Duodenal mucosa (tissue), 2 donors: ENCODE results near the gene PRSS8.

Source experiments
- H3K27ac ChIP-seq: one replicate; pipeline ENCODE4 v1.7.0; 2013; ENCODE audit warnings: low read depth, low read length
- H3K27me3 ChIP-seq, 2 donors: one replicate each; pipeline ENCODE4 v1.7.0; 2013; ENCODE audit warnings: low read length in 2 of 2, control low read depth in 1 of 2; ENCODE audit not compliant: insufficient read depth in 2 of 2, control insufficient read depth in 1 of 2
- H3K36me3 ChIP-seq, 2 donors: one replicate each; pipeline ENCODE4 v1.7.0; 2013; ENCODE audit warnings: low read length in 2 of 2, control low read depth in 1 of 2; ENCODE audit not compliant: insufficient read depth in 2 of 2, control insufficient read depth in 1 of 2
- H3K4me1 ChIP-seq, 2 donors: one replicate each; pipeline ENCODE4 v1.7.0; 2013; ENCODE audit warnings: low read length in 2 of 2, control low read depth in 1 of 2; ENCODE audit not compliant: insufficient read depth in 2 of 2, control insufficient read depth in 1 of 2
- H3K4me3 ChIP-seq, 2 donors: one replicate each; pipeline ENCODE4 v1.7.0; 2013; ENCODE audit warnings: low read length in 2 of 2, low read depth in 1 of 2
- H3K9ac ChIP-seq, 2 donors: one replicate each; pipeline ENCODE4 v1.7.0; 2013; ENCODE audit warnings: low read length in 2 of 2, low read depth in 1 of 2
- H3K9me3 ChIP-seq, 2 donors: one replicate each; pipeline ENCODE4 v1.7.0; 2013; ENCODE audit warnings: low read length in 2 of 2, control low read depth in 1 of 2; ENCODE audit not compliant: control insufficient read depth in 1 of 2

The PRSS8 gene

GRCh38 chr16:31082368-31083045 lies 53.0 kb downstream of the PRSS8 start:
- Histone ChIP-seq H3K36me3 (peaks cover 28 to 69% of the 10 kb centered on the region in 2 donors), H3K9ac (no peak overlapping the region), H3K27me3 (no peaks in the 10 kb centered on the region), H3K27ac (no peak overlapping the region), H3K4me3 (no peak overlapping the region), H3K9me3 (no peaks in the 10 kb centered on the region), H3K4me1 (peaks cover 0 to 4% of the 10 kb centered on the region in 2 donors)
